ENCODE data around the gene TRIM32.

TRIM32 gene

GRCh38 chr9:116736399-116737151 is 49.5 kb downstream of the TRIM32 start:
- DNase-seq (ENCODE audit: low read depth), result no peak
- no peak overlapping the region for H3K4me3 ChIP-seq (ENCODE audit: low read depth, low read length)

GRCh38 chr9:116737152-116737546 is 50.0 kb downstream of the TRIM32 start:
- no peak overlapping the region for H3K4me3 ChIP-seq (ENCODE audit: low read depth, low read length)
- peak; percentile 18 for DNase-seq (ENCODE audit: low read depth)

- DNase-seq (ENCODE audit: low read depth), result no peak
- no peak overlapping the region for H3K4me3 ChIP-seq (ENCODE audit: low read depth, low read length)
These were observed 54.1 kb downstream of the TRIM32 start for GRCh38 chr9:116741086-116741740.

DNA sequence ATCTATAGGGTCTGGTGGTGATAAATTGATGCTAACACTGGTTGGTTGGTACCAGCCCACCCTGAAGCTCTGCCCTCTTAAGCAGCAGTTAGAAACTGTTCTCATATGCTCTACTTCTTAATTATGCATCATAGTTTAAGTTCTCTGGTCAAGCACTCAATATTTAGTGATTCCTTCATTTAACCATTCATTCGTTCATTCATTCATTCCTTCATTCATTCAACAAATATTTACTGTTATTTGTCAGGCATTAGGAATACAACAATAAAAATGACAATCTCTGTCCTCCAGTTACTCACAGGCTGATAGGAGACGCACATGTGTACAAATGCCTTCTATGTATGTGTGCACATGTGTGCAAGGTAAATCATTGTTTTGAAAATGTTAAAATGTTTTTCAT is 54.6 kb downstream of the TRIM32 start:
- no peak overlapping the region for H3K4me3 ChIP-seq (ENCODE audit: low read depth, low read length)
- no peak for DNase-seq (ENCODE audit: low read depth)

- no peak for DNase-seq (ENCODE audit: low read depth)
- H3K4me3 ChIP-seq (ENCODE audit: low read depth, low read length), result no peak overlapping the region
These were observed 62.1 kb downstream of the TRIM32 start for GRCh38 chr9:116749176-116749575.

DNA sequence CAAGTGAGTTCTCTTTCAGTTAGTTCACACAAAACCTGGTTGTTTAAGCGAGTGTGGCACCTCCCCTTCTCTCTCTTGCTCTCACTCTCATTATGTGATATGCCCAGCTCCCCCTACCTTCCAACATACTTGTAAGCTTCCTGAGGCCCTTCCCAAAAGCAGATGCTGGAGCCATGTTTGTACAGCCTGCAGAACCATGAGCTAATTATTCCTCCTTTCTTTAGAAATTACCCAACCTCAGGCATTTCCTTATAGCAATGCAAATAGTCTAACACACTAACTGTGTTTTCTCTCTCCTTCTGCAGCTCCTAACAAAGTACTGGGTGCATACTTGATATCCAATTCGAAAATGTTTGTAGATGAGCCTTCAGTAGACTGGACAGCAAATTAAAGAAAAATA is 62.7 kb downstream of the TRIM32 start:
- H3K4me3 ChIP-seq (ENCODE audit: low read depth, low read length), result no peak overlapping the region
- no peak for DNase-seq (ENCODE audit: low read depth)

DNA sequence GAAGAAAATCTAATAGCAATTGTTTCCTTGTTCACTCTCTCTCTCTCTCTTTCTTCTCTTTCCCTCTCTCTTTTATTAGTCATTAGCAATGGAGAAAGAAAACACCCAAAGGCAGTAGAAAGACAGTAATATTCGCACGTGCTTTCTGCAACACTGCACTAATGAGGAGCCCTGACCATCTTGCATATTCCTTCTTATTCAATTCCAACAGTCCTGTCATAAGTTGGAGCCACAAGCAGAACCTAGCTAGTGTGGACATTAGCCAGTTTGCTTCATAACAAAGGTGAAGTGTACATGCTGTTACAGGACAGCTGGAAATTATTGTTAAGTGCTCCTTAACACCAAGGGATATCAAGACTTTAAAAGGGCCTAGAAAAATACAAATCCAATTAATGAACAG is 63.4 kb downstream of the TRIM32 start:
- no peak overlapping the region for H3K4me3 ChIP-seq (ENCODE audit: low read depth, low read length)
- no peak for DNase-seq (ENCODE audit: low read depth)

All from skeletal muscle cell (primary cell).